IPS-18c (cell line): ENCODE data around the gene KLHL30.

Source experiments
- H3K4me3 ChIP-seq: 2 replicates; pipeline ENCODE4 v1.7.0; 2013; ENCODE audit warnings: low read depth, mild to moderate bottlenecking, low read length, moderate library complexity; ENCODE audit not compliant: insufficient read depth
- H3K9me3 ChIP-seq: one replicate; pipeline ENCODE4 v1.6.1; 2013; ENCODE audit warnings: mild to moderate bottlenecking, low read length, moderate library complexity; ENCODE audit not compliant: control insufficient read depth, insufficient read depth

The KLHL30 gene

GRCh38 chr2:238126775-238127164, 11.7 kb upstream of the KLHL30 start:
- H3K4me3 ChIP-seq: no peak overlapping the region
- H3K9me3 ChIP-seq: no peaks in the 10 kb centered on the region

- H3K4me3 ChIP-seq: no peak overlapping the region; the same call in 1 of the 2 replicates
- no peaks in the 10 kb centered on the region for H3K9me3 ChIP-seq
Measured at GRCh38 chr2:238127165-238128060, 11.1 kb upstream of the KLHL30 start.

- Histone ChIP-seq H3K9me3 (no peaks in the 10 kb centered on the region), H3K4me3 (no peak overlapping the region)
Measured at GRCh38 chr2:238128061-238128440, 10.4 kb upstream of the KLHL30 start.

- Histone ChIP-seq H3K4me3 (no peak overlapping the region), H3K9me3 (no peaks in the 10 kb centered on the region)
Measured at GRCh38 chr2:238128534-238129001, 9.9 kb upstream of the KLHL30 start.

GRCh38 chr2:238129166-238130010, 9.1 kb upstream of the KLHL30 start:
- H3K4me3 ChIP-seq: no peak overlapping the region
- no peaks in the 10 kb centered on the region for H3K9me3 ChIP-seq

- H3K9me3 ChIP-seq: no peaks in the 10 kb centered on the region
- no peak overlapping the region for H3K4me3 ChIP-seq
Measured at GRCh38 chr2:238130111-238130695, 8.3 kb upstream of the KLHL30 start.

GRCh38 chr2:238130696-238131628, 7.5 kb upstream of the KLHL30 start:
- H3K9me3 ChIP-seq: no peaks in the 10 kb centered on the region
- no peak overlapping the region for H3K4me3 ChIP-seq

- Histone ChIP-seq H3K9me3 (no peaks in the 10 kb centered on the region), H3K4me3 (no peak overlapping the region)
Measured at GRCh38 chr2:238131761-238132462, 6.6 kb upstream of the KLHL30 start.

- no peaks in the 10 kb centered on the region for H3K9me3 ChIP-seq
- no peak overlapping the region for H3K4me3 ChIP-seq
Measured at GRCh38 chr2:238132463-238133450, 5.7 kb upstream of the KLHL30 start.

GRCh38 chr2:238133499-238134392, 4.7 kb upstream of the KLHL30 start:
- Histone ChIP-seq H3K9me3 (no peaks in the 10 kb centered on the region), H3K4me3 (no peak overlapping the region)

- Histone ChIP-seq H3K4me3 (no peak overlapping the region), H3K9me3 (no peaks in the 10 kb centered on the region)
Measured at GRCh38 chr2:238134393-238134785, 4.1 kb upstream of the KLHL30 start.

- H3K9me3 ChIP-seq: no peaks in the 10 kb centered on the region
Measured at GRCh38 chr2:238135601-238136150, 2.8 kb upstream of the KLHL30 start.

GRCh38 chr2:238136820-238137537, 1.5 kb upstream of the KLHL30 start:
- H3K4me3 ChIP-seq: no peak overlapping the region
- no peaks in the 10 kb centered on the region for H3K9me3 ChIP-seq

More at GRCh38 chr2:238135601-238136150, 2.8 kb upstream of the KLHL30 start:
- no peak overlapping the region for H3K4me3 ChIP-seq
